CD4-positive, alpha-beta T cell (primary cell): ENCODE measurements around the gene PCDHB11. TPM values are rescaled to one million over a fixed set of nuclear protein-coding genes. Genes with fewer than 3 reads are reported as not detected.
"Not testable (repeated sequence)": the region's sequence is repeated elsewhere in the genome, so short reads cannot be mapped to it uniquely, and the experiment has no call there.

Experiments
- ATAC-seq: fragments of 200-7000 bp; cut with Tn5 transposase; one replicate; pipeline ENCODE4 v1.10.0; 2022; ENCODE audit warnings: mild to moderate bottlenecking; ENCODE audit not compliant: poor library complexity
- CTCF ChIA-PET: fragments of 350-600 bp; sonication (Branson Sonifier 250); formaldehyde crosslinking; loops from one replicate; lab custom pipeline; 2021; ENCODE audit warnings: antibody characterized with exemption, inconsistent platforms; lab: Charles Lee
- POLR2A ChIA-PET: fragments of 350-600 bp; sonication (Branson Sonifier 250); formaldehyde crosslinking; loops from one replicate; lab custom pipeline; 2021; ENCODE audit warnings: antibody characterized with exemption, inconsistent platforms; lab: Charles Lee
- DNase-seq, 14 experiments: peaks; one replicate each; pipeline ENCODE4 v3.0.0-alpha.2; 2013 to 2020; ENCODE audit warnings: mixed read lengths in 2 of 14
- H3K27ac ChIP-seq, 2 donors: one replicate each; pipeline versions ENCODE4 v1.5.1 to v1.7.0; 2013; ENCODE audit warnings: low read length in 2 of 2, low read depth in 1 of 2, mild to moderate bottlenecking in 1 of 2
- H3K27me3 ChIP-seq, 2 experiments: 1 replicate in 1 of 2; 2 replicates in 1 of 2; pipeline versions ENCODE4 v1.6.1 to v1.7.0; 2013; ENCODE audit warnings: low read length in 2 of 2, control low read depth in 1 of 2, mild to moderate bottlenecking in 1 of 2, moderate library complexity in 1 of 2; ENCODE audit not compliant: insufficient read depth in 2 of 2, control insufficient read depth in 1 of 2
- H3K36me3 ChIP-seq: one replicate; pipeline ENCODE4 v1.6.1; 2013; ENCODE audit warnings: low read length, control low read depth; ENCODE audit not compliant: insufficient read depth
- H3K4me1 ChIP-seq: one replicate; pipeline ENCODE4 v1.6.1; 2013; ENCODE audit warnings: low read length, control low read depth; ENCODE audit not compliant: insufficient read depth
- H3K4me3 ChIP-seq: one replicate; pipeline ENCODE4 v1.5.1; 2013; ENCODE audit warnings: mild to moderate bottlenecking, low read length, moderate library complexity
- H3K9me3 ChIP-seq, 2 experiments: 1 replicate in 1 of 2; 2 replicates in 1 of 2; pipeline versions ENCODE4 v1.6.1 to v1.7.0; 2013; ENCODE audit warnings: low read length in 2 of 2, mild to moderate bottlenecking in 2 of 2, control low read depth in 1 of 2, moderate library complexity in 1 of 2; ENCODE audit not compliant: control insufficient read depth in 1 of 2, insufficient read depth in 1 of 2
- H3K27ac Mint-ChIP-seq: one replicate; pipeline ENCODE4 v1.8.0; 2020; ENCODE audit warnings: mixed read lengths
- H3K27me3 Mint-ChIP-seq: one replicate; pipeline ENCODE4 v1.8.0; 2021; ENCODE audit warnings: mixed read lengths
- H3K36me3 Mint-ChIP-seq: one replicate; pipeline ENCODE4 v1.8.0; 2021; ENCODE audit warnings: low read depth, mixed read lengths
- H3K4me1 Mint-ChIP-seq: one replicate; pipeline ENCODE4 v1.8.0; 2021; ENCODE audit warnings: low read depth, mixed read lengths
- H3K4me3 Mint-ChIP-seq: one replicate; pipeline ENCODE4 v1.8.0; 2020; ENCODE audit warnings: mild to moderate bottlenecking, mixed read lengths
- H3K9me3 Mint-ChIP-seq: one replicate; pipeline ENCODE4 v1.8.0; 2020; ENCODE audit warnings: mixed read lengths
- CTCF ChIP-seq: fragments of 200-600 bp; IDR thresholded peaks from one replicate; pipeline ENCODE4 v1.8.0; 2022; ENCODE audit warnings: antibody characterized with exemption, mild to moderate bottlenecking
- intact Hi-C, 2 experiments: fragments of 100-400 bp; cut with DNase I in 1 of 2; cut with micrococcal nuclease in 1 of 2; formaldehyde crosslinking; loops; one replicate each; pipeline versions ENCODE4 v1.15.1 to v1.9.0; 2023 to 2025; cut with DNase I, micrococcal nuclease
- total RNA-seq, 174 experiments: library from RNA in 2 of 174; stranded (reverse) in 2 of 174; gene quantifications; one replicate each; pipeline ENCODE4 v1.2.3 and lab custom pipeline; 2021 to 2026

PCDHB11 gene
- total RNA-seq, 2 experiments from 2014 or later = not detected

DNA sequence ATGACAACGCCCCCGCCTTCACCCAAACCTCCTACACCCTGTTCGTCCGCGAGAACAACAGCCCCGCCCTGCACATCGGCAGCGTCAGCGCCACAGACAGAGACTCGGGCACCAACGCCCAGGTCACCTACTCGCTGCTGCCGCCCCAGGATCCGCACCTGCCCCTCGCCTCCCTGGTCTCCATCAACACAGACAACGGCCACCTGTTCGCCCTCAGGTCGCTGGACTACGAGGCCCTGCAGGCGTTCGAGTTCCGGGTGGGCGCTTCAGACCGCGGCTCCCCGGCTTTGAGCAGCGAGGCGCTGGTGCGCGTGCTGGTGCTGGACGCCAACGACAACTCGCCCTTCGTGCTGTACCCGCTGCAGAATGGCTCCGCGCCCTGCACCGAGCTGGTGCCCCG, 20.1 kb upstream of the PCDHB11 start:
- H3K4me1 Mint-ChIP-seq, CTCF ChIA-PET, ATAC-seq, H3K27ac Mint-ChIP-seq, H3K9me3 Mint-ChIP-seq, H3K36me3 ChIP-seq, H3K27ac ChIP-seq, H3K4me3 ChIP-seq, DNase-seq, intact Hi-C loops, H3K4me3 Mint-ChIP-seq, POLR2A ChIA-PET, H3K4me1 ChIP-seq, H3K36me3 Mint-ChIP-seq: not testable (repeated sequence)
- H3K27me3 Mint-ChIP-seq = peaks cover 37% of the 10 kb centered on the region
- Histone ChIP-seq H3K9me3 (peaks cover 22 to 24% of the 10 kb centered on the region in 2 experiments), H3K27me3 (peaks cover 30 to 61% of the 10 kb centered on the region in 2 experiments)

- Histone ChIP-seq H3K9me3 (peaks cover 21 to 23% of the 10 kb centered on the region in 2 experiments), H3K27me3 (peaks cover 30 to 60% of the 10 kb centered on the region in 2 experiments)
- DNase-seq, POLR2A ChIA-PET, CTCF ChIA-PET, H3K36me3 Mint-ChIP-seq, H3K4me1 Mint-ChIP-seq, H3K36me3 ChIP-seq, intact Hi-C loops, H3K27ac Mint-ChIP-seq, H3K4me3 ChIP-seq, H3K27ac ChIP-seq, ATAC-seq, H3K9me3 Mint-ChIP-seq, H3K4me3 Mint-ChIP-seq, H3K4me1 ChIP-seq: not testable (repeated sequence)
- H3K27me3 Mint-ChIP-seq = peaks cover 42% of the 10 kb centered on the region
Measured at GRCh38 chr5:141179876-141180275, 19.6 kb upstream of the PCDHB11 start.

GRCh38 chr5:141180313-141180712, 19.1 kb upstream of the PCDHB11 start:
- Histone ChIP-seq H3K27ac (no peak overlapping the region), H3K4me1 (no peaks in the 10 kb centered on the region), H3K27me3 (peaks cover 30 to 56% of the 10 kb centered on the region in 2 experiments), H3K36me3 (no peaks in the 10 kb centered on the region), H3K4me3 (no peak overlapping the region), H3K9me3 (peaks cover 17 to 21% of the 10 kb centered on the region in 2 experiments)
- TF ChIP-seq CTCF = no peak
- H3K4me1 Mint-ChIP-seq = no peaks in the 10 kb centered on the region
- H3K27ac Mint-ChIP-seq = no peak overlapping the region
- ATAC-seq (no peak), DNase-seq (no peak)
- H3K9me3 Mint-ChIP-seq = peaks cover 12% of the 10 kb centered on the region
- POLR2A ChIA-PET = no interaction called here
- peaks cover 46% of the 10 kb centered on the region for H3K27me3 Mint-ChIP-seq
- CTCF ChIA-PET = no interaction called here
- H3K36me3 Mint-ChIP-seq = no peaks in the 10 kb centered on the region
- H3K4me3 Mint-ChIP-seq = no peak overlapping the region
- intact Hi-C loops = no loop called here

DNA sequence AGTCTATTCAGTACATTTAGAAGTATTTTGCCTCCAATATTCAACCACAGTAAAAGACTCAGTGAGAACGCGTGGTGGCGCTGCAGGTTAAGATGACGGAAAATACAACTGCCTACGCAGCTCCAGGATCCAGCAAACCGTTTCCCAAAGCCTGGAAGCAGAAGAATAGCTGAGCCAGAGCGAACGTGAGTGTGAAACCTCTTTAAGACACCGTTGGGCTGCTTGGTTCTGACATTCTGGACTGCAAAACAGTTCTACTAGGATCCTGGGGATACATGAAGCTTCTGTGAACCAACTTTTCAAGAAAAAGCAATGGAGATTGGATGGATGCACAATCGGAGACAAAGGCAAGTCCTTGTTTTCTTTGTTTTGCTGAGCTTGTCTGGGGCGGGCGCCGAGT, 17.2 kb upstream of the PCDHB11 start, which contains the start of gene PCDHB16:
Gene PCDHB16, plus strand, starts transcription at position 140 of the 400 bp plus-strand sequence. Its CDS starts 173 bp downstream, at position 313.
- no peak for DNase-seq
- Histone ChIP-seq H3K4me3 (no peak within 1 kb of the TSS), H3K4me1 (peaks cover 4% of the 10 kb centered on the region), H3K27ac (no peak within 1 kb of the TSS), H3K36me3 (no peaks in the 10 kb centered on the region), H3K27me3 (peaks cover 25 to 38% of the 10 kb centered on the region in 2 experiments), H3K9me3 (peaks cover 17 to 21% of the 10 kb centered on the region in 2 experiments)
- TF ChIP-seq CTCF = no peak
- Mint-ChIP-seq H3K27ac (no peak within 1 kb of the TSS), H3K36me3 (peaks cover 12% of the 10 kb centered on the region), H3K4me1 (peaks cover 6% of the 10 kb centered on the region), H3K9me3 (peaks cover 15% of the 10 kb centered on the region), H3K27me3 (peaks cover 63% of the 10 kb centered on the region), H3K4me3 (no peak within 1 kb of the TSS)
- ChIA-PET CTCF (no interaction called here), POLR2A (no interaction called here)
- ATAC-seq = no peak
- intact Hi-C loops = no loop called here

DNA sequence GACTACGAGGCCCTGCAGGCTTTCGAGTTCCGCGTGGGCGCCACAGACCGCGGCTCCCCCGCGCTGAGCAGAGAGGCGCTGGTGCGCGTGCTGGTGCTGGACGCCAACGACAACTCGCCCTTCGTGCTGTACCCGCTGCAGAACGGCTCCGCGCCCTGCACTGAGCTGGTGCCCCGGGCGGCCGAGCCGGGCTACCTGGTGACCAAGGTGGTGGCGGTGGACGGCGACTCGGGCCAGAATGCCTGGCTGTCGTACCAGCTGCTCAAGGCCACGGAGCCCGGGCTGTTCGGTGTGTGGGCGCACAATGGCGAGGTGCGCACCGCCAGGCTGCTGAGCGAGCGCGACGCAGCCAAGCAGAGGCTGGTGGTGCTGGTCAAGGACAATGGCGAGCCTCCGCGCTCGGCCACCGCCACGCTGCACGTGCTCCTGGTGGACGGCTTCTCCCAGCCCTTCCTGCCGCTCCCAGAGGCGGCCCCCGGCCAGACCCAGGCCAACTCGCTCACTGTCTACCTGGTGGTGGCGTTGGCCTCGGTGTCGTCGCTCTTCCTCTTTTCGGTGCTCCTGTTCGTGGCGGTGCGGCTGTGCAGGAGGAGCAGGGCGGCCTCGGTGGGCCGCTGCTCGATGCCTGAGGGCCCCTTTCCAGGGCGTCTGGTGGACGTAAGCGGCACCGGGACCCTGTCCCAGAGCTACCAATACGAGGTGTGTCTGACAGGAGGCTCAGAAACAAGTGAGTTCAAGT, 15.1 kb upstream of the PCDHB11 start:
- Histone ChIP-seq H3K27me3 (peaks cover 20 to 31% of the 10 kb centered on the region in 2 experiments), H3K9me3 (peaks cover 17 to 25% of the 10 kb centered on the region in 2 experiments)
- H3K27me3 Mint-ChIP-seq = peaks cover 77% of the 10 kb centered on the region
- CTCF ChIA-PET, H3K27ac Mint-ChIP-seq, H3K4me1 Mint-ChIP-seq, H3K27ac ChIP-seq, H3K4me3 ChIP-seq, H3K4me3 Mint-ChIP-seq, DNase-seq, H3K36me3 ChIP-seq, intact Hi-C loops, POLR2A ChIA-PET, H3K4me1 ChIP-seq, ATAC-seq: not testable (repeated sequence)
- peaks cover 12% of the 10 kb centered on the region for H3K36me3 Mint-ChIP-seq
- peaks cover 15% of the 10 kb centered on the region for H3K9me3 Mint-ChIP-seq
